ENCODE measurements around the gene TMUB2.

DNA sequence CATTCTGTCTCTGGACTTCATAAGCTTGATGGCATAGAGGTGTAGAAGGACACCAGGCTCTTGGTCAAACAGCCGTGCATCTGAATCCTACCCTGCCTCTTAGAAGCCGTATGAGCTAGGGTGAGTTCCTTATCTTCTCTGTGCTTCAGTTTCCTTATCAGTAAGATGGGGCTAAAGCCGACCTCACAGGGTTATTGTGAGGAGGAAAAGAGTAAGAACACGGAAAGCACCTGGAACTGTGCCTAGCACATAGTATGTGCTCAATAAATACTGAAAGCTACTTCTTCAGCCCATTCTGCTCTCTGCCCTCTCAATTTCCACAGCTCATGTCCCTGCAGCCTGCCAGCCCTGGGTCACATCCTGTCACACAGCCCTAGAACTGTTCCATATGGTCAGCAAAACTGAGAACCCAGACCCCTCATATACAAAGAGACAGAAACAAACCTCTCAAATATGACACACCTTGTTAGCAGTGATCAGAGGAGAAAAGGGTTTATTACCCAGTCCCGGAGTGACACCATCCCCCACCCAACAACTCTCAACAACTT lies 49.7 kb downstream of the TMUB2 start:
- TF ChIP-seq, protein P1, sequence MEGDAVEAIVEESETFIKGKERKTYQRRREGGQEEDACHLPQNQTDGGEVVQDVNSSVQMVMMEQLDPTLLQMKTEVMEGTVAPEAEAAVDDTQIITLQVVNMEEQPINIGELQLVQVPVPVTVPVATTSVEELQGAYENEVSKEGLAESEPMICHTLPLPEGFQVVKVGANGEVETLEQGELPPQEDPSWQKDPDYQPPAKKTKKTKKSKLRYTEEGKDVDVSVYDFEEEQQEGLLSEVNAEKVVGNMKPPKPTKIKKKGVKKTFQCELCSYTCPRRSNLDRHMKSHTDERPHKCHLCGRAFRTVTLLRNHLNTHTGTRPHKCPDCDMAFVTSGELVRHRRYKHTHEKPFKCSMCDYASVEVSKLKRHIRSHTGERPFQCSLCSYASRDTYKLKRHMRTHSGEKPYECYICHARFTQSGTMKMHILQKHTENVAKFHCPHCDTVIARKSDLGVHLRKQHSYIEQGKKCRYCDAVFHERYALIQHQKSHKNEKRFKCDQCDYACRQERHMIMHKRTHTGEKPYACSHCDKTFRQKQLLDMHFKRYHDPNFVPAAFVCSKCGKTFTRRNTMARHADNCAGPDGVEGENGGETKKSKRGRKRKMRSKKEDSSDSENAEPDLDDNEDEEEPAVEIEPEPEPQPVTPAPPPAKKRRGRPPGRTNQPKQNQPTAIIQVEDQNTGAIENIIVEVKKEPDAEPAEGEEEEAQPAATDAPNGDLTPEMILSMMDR (IDR thresholded peaks at IDR 0.05; ENCODE audit: low read depth, low read length): no peak
- TF ChIP-seq EZH2phosphoT487 (IDR thresholded peaks at IDR 0.05; ENCODE audit: low read depth): no peak
